Mucosa of descending colon (tissue), 3 donors: ENCODE results near the gene SERTAD1. TPM values are rescaled to one million over a fixed set of nuclear protein-coding genes. Genes with fewer than 3 reads are reported as not detected.
A peak's percentile ranks its signal among the peaks of the same experiment; 100 is the strongest.

ENCODE experiments used
- ATAC-seq: fragments of 200-7000 bp; cut with Tn5 transposase; one replicate; pipeline ENCODE4 v1.9.1; 2020; ENCODE audit warnings: mild to moderate bottlenecking, moderate library complexity
- DNase-seq, 3 donors: peaks; one replicate each; pipeline ENCODE4 v3.0.0-alpha.2; 2020
- H3K36me3 ChIP-seq: fragments of 200-600 bp; one replicate; pipeline ENCODE4 v1.8.0; 2021; ENCODE audit warnings: low read depth, mild to moderate bottlenecking
- H3K4me1 ChIP-seq: fragments of 200-600 bp; one replicate; pipeline ENCODE4 v1.8.0; 2021; ENCODE audit warnings: low read depth, mild to moderate bottlenecking
- H3K4me3 ChIP-seq: fragments of 200-600 bp; one replicate; pipeline ENCODE4 v1.8.0; 2021; ENCODE audit warnings: mild to moderate bottlenecking
- H3K9me3 ChIP-seq: fragments of 200-600 bp; one replicate; pipeline ENCODE4 v1.8.0; 2021; ENCODE audit warnings: mild to moderate bottlenecking
- intact Hi-C, 2 donors: fragments of 100-400 bp; cut with DNase I in 1 of 2; cut with micrococcal nuclease in 1 of 2; formaldehyde crosslinking; loops; one replicate each; pipeline versions ENCODE4 v1.11.0 to v1.11.1; 2022; cut with DNase I, micrococcal nuclease
- total RNA-seq, 3 donors: library from RNA; stranded (reverse); fragmentation: NEBNext Ultra II Directional in 2 of 3; extraction: Animal tissue kit (Norgen Biotek cat#: 25700) in 2 of 3; gene quantifications; one replicate each; pipeline versions ENCODE4 v1.2.1 to v1.2.4, GENCODE V29; 2021 to 2023
- TF ChIP-seq, protein P1 (sequence below): fragments of 200-600 bp; IDR thresholded peaks from one replicate; pipeline ENCODE4 v1.8.0; 2022; ENCODE audit warnings: antibody characterized with exemption, mild to moderate bottlenecking
- donor health status: DM: no; HTN: no; CAD: no; lungs with moderate emphysema.
- donor health status: DM: no; HTN: no; CAD: no.
- donor health status: DM: no; HTN: yes; CAD: no.

Gene SERTAD1
- total RNA-seq, 3 donors from 2014 or later: 12.1 to 16.7 (median 14.0) TPM

DNA sequence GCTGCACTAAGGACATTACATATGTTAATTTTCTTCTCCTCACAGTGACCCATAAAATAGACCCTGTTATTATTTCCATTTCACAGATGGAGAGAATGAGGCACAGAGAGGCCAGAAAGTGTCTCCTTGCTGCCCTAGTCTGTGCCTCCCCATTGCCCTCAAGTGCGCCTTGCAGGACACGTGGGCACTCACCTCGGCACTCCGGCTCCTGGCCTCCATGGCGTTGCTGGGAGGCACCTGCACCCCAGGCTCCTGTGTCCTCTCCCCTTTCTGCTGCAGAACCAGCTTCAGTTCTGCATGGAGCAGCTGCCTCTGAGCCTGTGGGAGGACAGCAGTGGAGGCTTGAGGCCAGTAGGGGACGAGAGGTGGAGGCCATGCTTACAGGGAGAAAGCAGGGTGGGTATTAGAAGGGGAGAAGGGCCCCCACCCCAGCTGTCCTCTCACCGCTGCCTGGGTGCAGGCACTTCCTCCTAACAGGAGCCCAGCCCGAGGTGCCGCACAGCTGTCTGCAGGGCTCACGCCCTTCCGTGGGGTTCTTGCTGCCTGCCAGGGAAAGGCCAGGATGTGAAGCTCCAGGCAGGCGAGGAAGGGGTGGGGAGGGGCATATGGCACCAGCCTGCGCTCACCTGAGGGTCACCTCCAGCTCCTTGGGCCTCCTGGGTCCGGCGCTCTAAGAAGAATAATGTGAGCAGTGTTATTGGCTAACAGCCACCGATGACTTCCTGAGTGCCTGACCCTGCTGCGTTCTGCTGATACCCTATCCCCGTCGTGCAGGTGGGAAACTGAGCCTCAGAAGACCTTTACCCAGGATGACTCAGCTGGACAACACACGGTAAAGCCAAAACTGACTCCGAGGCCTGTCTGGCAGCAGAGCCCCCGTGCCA, 17.8 kb downstream of the SERTAD1 start:
- Histone ChIP-seq H3K4me3 (no peak overlapping the region), H3K36me3 (no peaks in the 10 kb centered on the region), H3K4me1 (peaks cover 5% of the 10 kb centered on the region), H3K9me3 (no peaks in the 10 kb centered on the region)
- DNase-seq (peak in 2 of 3 donors; percentile 30 to 49), ATAC-seq (peak; percentile 15)
- TF ChIP-seq, protein P1, sequence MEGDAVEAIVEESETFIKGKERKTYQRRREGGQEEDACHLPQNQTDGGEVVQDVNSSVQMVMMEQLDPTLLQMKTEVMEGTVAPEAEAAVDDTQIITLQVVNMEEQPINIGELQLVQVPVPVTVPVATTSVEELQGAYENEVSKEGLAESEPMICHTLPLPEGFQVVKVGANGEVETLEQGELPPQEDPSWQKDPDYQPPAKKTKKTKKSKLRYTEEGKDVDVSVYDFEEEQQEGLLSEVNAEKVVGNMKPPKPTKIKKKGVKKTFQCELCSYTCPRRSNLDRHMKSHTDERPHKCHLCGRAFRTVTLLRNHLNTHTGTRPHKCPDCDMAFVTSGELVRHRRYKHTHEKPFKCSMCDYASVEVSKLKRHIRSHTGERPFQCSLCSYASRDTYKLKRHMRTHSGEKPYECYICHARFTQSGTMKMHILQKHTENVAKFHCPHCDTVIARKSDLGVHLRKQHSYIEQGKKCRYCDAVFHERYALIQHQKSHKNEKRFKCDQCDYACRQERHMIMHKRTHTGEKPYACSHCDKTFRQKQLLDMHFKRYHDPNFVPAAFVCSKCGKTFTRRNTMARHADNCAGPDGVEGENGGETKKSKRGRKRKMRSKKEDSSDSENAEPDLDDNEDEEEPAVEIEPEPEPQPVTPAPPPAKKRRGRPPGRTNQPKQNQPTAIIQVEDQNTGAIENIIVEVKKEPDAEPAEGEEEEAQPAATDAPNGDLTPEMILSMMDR: no peak
- intact Hi-C loops: no loop called here

- H3K4me1 ChIP-seq: peaks cover 5% of the 10 kb centered on the region
- H3K9me3 ChIP-seq: no peaks in the 10 kb centered on the region
- intact Hi-C loops: no loop called here
- no peaks in the 10 kb centered on the region for H3K36me3 ChIP-seq
- peak; percentile 94 to 95 (median 94) for DNase-seq
- peak overlapping the region; percentile 24 for H3K4me3 ChIP-seq
- TF ChIP-seq, protein P1: no peak
- ATAC-seq: peak; percentile 90
Observed at GRCh38 chr19:40403262-40403984, 22.4 kb downstream of the SERTAD1 start.

- ATAC-seq (no peak), DNase-seq (no peak)
- H3K9me3 ChIP-seq: no peaks in the 10 kb centered on the region
- H3K4me1 ChIP-seq: no peaks in the 10 kb centered on the region
- intact Hi-C loops: no loop called here
- no peak overlapping the region for H3K4me3 ChIP-seq
- no peaks in the 10 kb centered on the region for H3K36me3 ChIP-seq
- TF ChIP-seq, protein P1: no peak
Observed at GRCh38 chr19:40400559-40400958, 25.2 kb downstream of the SERTAD1 start.

GRCh38 chr19:40398417-40399131, 27.2 kb downstream of the SERTAD1 start:
- peak; percentile 54 for ATAC-seq
- intact Hi-C loops: no loop called here
- Histone ChIP-seq H3K4me1 (no peaks in the 10 kb centered on the region), H3K4me3 (no peak overlapping the region), H3K9me3 (no peaks in the 10 kb centered on the region), H3K36me3 (no peaks in the 10 kb centered on the region)
- peak in 2 of 3 donors; percentile 65 to 79 for DNase-seq
- TF ChIP-seq, protein P1: no peak

GRCh38 chr19:40397568-40397906, 28.3 kb downstream of the SERTAD1 start:
- intact Hi-C loops: no loop called here
- ATAC-seq (no peak), DNase-seq (no peak)
- H3K4me3 ChIP-seq: no peak overlapping the region
- H3K4me1 ChIP-seq: no peaks in the 10 kb centered on the region
- H3K36me3 ChIP-seq: no peaks in the 10 kb centered on the region
- no peaks in the 10 kb centered on the region for H3K9me3 ChIP-seq
- TF ChIP-seq, protein P1: no peak
